HUDEP-2 (cell line): Measurements from ENCODE around the gene GPR141.
"Not testable (repeated sequence)": the region's sequence is repeated elsewhere in the genome, so short reads cannot be mapped to it uniquely, and the experiment has no call there.

Source experiments
- DNase-seq, 76 experiments: peaks; one replicate each; lab custom pipeline; 2025; ENCODE audit not compliant: unreplicated experiment in 76 of 76; lab: John Stamatoyannopoulos, UW

GPR141 gene

DNA sequence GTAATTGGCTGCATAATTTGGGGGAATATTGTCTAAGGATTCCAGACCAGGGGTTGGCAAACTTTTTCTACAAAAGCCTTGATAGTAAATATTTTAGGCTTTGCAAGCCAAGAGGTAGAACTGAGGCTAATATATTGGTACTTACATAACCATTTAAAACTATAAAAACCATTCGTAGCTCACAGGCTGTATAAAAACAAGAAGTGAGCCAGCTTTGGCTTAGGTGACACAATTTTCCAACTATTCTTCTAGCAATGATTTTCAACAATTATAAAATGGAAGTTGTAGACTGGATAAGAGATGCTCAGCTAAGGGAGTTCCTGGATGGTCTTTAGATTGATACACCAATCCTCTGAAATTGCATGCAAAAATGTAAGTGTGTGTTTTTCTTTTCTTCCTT, 1.4 kb downstream of the GPR141 start:
- no peak for DNase-seq

DNA sequence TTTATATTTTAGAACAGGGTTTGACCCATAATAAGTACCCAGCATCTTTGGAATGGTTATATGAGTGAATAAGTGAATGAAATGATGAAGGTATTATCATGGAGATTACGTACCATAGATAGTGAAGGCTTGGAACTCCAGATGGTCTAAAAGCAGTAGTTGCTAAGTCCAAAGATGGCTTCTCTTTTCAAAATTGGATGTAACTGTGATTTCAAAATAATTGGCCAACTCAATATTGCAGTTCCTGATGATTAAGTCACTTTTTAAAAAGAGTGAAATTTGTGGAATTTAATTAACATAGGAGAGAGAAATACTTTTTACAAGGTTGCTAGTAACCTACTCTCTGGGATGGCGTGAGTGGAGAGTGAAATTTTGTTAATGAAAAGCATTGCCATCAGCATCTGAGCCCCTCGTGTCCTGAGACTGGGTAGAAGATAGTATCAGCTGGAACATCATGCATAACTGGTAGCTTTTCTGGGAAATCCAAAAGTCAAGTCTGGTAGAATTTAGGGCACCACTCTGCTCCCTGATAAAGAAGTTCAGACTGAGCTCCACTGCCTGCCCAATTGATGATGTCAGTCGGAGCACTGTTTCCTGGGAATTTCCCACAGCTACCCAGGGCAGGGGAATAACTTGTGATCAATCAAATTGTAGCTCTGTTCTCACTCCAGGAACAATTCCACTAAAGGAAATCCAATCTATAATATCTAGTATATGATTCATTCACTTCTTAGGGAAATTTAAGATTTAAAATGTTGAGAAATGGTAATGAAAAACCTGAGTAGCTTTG, 3.2 kb downstream of the GPR141 start:
- no peak for DNase-seq

DNA sequence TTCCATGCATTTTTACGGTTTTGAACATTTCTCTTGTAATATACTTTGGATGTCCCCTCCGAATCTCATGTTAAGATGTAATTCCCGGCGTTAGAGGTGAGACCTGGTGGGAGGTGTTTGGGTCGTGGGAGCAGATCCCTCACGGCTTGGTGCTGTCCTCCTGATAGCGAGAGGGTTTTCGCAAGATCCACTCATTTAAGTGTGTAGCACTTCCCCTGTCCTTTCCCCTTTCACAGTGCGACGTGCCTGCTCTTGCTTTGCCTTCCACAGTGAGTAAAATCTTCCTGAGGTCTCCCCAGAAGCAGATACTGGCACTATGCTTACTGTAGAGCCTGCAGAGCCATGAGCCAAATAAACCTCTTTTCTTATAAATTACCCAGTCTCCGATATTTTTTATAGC, 6.6 kb downstream of the GPR141 start:
- DNase-seq, result no peak

DNA sequence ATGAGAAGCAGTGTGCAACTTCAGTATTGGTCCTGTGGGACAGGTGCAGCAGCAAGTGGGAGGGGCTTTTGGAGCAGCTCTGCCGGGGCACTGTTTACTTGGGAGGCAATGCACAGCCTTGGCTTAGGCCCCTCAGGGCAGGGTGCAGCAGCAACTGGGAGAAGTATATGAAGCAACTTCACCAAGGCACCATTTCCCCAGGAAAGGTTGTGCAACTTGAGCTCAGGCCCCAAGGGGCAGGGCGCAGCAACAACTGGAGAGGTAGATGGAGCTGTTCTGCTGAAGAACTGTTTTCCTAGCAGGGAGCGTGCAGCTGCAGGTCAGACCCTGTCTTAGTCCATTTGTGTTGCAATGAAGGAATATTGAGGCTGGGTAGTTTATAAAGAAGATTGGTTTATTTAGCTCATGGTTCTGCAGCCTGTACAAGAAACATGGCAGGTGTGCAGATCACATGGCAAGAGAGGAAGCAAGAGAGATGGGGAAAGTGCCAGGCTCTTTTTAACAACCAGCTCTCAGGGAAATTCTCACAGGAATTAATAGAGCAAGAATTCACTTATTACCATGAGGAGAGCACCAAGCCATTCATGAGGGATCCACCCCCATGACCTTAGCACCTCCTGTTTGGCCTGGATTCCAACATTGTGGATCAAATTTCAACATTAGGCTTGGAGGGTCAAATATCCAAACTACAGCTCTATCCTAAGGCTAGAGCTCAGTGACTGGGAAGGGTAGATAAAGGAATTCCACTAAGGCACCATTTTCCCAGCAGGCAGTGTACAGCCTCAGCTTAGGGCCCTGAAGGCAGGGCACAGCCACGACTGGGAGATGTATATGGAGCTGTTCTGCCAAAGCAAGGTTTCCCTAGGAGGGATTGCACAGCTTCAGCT, 10.9 kb downstream of the GPR141 start:
- no peak for DNase-seq

DNA sequence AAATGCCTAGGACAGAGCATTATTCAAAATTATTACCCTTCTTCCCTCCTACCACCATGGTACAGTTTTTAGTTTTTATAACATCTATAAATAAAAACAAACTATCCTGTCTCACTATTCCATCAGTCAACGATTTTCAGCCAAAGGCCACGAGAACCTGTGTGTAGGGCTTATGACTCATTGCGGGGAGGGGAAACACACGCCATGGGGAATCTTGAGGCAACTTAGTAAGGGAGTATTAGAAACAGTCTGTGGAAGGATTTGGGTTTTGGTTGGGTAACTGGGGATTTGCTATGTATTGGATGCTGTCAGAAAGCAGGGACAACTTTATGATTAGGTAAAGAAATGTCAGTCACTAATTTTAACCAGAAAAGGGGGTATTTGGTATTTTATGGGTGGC, 14.7 kb downstream of the GPR141 start:
- no peak for DNase-seq

DNA sequence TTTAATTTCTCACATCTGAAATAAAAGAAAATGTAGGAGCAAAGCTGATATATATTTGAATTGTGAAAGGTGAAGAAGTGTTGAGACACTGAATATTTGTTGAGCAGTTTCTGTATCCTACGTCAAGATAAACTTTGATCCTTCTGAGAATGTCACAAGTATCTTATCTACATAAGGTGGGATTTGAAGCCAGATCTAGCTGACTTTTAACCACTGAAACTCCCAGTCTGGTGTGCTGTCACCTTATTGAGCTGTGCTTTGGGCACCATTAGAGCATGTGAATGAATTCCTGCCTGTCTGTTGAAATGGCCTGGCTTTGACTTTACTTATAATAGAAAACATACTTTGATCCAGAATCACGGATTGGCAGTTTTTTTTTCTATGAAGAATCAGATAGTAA, 15.2 kb downstream of the GPR141 start:
- no peak for DNase-seq

DNA sequence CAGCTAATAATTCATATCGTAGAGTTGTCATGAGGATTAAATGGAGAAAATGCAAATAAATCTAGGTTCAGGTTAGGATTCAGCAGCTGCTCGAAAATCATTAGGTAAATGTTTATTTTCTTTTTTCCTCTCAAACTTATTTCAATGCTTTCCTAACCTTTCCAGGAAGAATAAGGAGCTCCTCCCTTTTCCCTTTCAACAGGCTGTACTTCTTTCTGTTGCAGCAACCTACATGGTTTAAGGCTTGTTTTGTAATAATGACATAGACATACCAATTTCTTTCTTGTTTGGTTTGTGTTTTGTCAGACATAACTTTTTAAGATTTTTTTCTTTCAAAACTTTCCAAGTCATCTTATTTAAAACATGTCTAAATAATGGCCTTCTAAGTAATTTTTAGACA, 18.2 kb downstream of the GPR141 start:
- no peak for DNase-seq

DNA sequence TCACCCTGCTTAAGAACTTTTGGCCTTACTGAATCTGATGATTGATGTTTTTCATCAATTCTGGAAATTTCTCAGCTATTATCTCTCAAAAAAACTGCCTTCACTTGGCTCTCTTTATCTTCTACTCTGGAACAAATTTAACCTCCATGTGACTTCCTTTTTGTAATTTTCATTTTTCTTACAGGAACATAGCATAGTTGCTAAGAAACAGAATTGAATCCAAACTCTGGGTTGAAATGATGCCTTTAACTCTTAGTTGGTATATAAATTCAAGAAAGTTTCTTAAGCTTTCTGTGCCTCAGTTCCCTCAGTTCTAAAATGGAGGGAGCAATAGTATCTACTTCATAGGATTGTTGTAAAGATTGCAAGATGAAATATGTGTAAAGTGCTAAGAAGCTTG, 19.8 kb downstream of the GPR141 start:
- DNase-seq, result no peak

DNA sequence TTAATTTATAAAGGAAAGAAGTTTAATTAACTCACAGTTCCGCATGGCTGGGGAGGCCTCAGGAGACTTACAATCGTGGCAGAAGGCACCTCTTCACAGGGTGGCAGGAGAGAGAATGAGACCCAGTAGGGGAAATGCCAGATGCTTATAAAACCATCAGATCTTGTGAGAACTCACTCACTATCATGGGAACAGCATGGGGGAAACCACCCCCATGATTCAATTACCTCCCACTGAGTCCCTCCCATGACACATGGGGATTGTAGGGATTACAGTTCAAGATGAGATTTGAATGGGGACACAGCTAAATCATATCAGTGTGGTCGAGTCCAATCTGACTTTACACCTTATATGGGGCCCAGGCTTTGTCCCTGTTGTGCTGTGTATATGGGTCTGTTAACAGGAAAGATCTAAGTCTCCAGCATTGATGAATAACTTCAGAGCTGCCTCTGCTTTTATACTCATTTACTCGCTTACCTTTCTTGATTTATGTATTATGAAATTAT, 20.8 kb downstream of the GPR141 start:
- DNase-seq, result not testable (repeated sequence)

DNA sequence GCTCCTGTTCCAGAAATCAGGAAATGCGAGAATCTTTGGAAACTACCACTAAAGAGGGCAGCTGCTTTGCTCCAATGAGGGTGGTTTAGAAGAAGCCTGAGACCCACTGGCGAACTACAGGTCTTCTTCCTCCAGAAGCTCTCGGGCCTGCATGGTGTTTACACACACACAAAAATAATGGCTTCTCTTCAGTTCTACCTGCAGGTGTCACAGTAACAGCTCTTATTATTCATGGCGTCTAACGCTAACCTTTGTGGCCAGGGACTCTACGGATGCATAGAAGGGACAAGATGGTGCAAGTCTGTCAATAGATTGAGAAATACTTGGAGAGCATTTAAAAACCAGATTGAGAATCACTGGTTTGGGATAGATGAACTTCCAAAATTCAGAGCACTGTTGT, 22.4 kb downstream of the GPR141 start:
- DNase-seq, result no peak

DNA sequence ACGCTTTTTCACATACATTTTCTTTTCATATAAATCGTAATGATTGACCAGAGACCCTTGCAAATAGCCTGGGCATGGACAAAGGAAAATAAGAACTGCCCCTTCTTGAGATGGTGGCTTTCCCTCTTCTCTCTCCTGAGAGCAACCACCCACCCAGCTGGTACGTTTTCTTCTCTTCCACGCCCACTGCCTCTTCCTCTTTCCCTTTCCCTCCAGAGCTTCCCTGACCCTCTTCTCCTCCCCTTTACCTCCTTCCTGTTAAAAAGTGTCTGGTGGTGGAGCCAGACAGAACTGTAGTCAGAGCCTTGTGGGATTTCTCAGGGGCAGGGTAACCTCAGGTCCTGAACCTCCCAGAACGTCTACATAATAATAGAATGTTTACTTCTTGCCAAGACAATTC, 23.2 kb downstream of the GPR141 start:
- no peak for DNase-seq

DNA sequence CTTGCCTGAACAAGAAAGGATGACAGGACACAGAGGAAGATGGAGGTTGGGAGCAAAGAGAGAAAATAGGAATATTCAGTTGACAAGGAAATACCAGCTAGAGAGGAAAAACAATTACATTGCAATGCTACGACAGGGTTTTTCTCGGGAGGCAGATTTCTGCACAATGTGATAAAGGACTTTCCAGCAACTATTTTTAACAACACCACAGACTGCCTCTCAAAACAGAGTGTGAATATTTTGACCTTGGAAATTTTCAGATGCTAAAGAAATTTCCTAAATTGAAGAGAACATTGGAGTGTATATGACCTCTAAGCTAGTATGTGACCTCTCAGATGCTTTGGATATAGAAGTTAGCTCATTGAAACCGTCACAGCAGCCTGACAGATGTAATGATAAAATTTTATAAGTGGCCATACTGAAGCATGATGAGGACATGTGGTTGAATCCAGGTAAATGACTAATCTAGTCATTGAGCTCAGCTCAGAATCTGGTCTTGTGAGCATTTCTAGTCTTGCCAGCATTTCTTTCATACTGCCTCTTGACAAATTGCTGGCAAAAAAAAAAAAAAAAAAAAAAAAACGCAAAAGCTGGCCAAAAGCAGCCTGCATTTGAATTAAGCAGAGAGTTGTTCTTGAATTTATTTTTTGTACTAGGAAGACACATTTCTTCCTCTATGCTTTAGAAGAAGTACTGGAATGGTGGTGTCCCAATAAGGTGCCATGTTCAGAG, 24.4 kb downstream of the GPR141 start:
- no peak for DNase-seq

DNA sequence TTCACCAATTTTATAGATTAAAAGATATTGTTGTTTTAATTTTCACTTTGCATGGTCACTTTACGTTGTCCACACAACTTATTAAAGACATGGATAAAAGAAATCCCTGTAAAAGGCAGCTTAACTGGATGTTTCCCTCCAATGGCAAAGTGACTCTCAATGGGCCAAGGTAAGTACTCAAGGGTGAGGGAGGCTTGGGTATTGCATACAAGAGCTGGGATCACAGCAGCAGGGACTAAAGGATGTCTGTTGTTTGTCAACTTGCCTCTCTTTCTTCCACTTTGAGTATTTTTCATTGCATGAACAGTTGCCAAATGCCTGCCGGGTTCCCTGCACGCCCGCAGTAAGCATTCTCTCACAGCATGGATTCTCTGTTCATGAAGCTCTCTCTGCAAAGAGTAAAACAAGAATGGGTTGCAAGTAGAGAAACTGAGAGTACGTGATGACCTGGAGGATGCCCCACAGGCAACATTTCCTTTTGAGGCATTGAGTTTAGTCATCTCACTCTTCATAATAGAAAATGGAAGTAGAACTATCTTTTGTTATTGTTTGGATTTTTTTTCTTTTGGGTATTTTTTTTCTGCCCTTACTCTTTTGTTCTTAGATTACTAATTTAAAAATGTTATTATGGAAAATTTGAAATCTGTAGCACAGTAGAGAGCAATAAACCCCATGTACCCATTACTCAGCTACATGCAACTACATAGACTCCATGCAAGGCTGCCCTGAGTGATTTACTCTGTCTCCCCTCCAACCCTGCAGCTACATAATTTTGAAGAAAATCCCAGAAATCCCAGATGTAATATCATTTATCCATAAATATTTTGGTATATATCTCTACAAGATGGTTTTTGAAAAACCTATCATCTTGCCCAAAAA, 26.3 kb downstream of the GPR141 start:
- DNase-seq, result no peak

DNA sequence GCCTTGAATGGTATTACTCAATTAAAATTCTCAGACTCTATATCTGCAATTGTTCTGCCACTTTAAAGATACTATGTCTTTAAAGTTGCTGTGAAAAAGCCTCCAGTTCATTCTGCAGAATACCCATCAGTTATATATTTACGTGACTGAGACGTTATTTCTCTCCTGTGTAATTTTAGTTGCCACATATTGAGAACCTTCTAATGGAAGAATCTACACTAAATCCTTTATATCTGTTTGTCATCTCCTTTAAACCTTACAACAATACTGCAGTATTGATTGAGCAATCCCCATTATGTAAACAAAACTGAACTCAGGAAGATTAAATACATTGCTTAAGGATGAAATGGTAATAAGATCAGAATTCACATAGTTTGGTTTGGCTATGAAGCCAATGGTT, 30.0 kb downstream of the GPR141 start:
- no peak for DNase-seq

DNA sequence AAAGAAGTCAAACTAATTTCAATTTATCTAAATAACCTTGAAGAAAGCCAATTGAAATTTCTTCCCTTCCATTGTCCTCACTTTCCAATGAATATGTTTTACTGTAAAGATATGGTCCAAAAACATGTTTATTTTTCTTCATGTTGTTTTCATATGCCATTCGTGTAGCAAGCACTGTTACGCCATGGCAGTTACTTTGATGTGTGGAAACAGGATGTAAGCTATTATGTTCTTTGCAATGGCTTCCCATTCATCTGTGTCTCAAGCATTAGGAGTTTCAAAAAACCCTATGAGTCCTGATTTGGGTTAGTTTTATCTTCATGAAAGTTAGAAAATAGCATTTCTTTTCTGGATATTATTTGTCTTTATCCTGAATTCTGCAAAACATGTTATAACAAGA, 31.0 kb downstream of the GPR141 start:
- DNase-seq, result no peak

DNA sequence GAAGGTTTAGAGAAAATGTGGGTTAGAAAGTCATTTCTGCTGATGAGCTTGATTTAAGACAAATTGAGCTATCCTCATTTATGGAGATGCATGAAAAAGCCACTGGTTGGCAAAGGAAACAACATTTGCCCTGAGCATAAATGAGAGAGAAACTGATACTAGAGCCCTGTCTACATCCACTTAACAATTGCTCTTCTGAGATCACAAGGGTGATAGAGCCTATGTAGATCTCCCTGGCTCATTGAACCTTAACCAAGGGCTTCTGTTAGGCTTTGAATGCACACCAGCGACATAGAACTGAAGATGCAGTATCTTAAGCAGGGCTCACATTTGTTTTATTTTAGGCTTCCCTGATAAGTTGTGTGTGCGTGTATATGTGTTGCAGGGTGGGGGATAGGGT, 35.0 kb downstream of the GPR141 start:
- DNase-seq, result no peak

DNA sequence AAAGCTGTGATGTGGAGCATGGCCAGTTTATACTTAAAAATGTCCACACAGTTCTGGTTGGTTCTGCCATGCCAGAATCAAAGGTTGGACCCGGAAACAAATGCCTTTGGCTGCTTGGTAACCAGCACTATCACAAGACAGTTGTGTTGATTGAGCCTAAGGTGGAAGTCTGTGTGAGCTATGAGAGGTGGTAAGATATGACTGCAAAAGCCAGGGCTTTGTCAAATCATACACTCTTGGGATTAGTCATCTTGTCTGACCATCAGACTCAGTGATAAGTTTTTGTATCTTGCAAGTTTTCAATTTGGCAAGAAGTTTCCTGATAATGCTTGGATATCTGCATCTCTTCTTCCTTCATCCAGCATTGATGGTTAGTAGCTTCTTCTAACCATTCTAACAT, 35.5 kb downstream of the GPR141 start:
- DNase-seq, result no peak

DNA sequence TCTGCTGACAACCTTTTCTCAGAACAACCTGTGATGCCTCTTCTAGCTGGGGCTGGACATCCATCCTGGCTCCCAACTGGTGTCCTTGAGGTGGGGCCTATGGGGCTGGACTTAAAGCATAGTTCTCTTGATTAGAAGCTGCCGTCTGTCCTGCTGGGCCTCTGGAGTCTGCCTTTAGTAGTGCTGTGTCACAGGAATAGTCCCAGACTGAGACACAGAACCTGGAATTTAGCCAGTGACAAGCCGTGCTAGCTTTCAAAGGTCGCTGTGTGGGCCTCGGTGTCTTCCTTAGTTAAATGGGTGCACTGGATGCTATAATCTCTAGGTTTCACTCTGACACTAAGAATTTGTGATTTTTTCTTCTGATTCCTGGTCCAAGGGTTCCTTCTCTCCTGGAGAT, 41.2 kb downstream of the GPR141 start:
- DNase-seq, result no peak

DNA sequence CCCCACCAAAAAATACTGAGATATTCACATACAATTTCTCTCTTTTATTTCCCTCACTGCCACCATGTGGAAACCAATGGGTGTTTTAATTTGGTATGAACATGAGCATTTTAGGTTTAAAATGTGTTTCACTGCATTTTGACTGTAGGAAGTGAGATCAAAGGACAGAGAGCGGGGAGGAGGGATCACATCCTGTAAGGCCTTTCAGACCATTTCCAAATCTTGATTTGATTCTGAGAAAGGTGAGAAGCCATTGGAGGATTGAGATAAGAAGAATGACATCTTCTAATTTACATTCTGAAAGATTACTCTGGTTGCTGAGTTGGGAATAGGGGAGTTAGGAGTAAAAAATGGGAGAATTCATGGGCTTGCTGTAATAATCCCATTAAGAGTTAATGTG, 42.5 kb downstream of the GPR141 start:
- DNase-seq, result no peak

DNA sequence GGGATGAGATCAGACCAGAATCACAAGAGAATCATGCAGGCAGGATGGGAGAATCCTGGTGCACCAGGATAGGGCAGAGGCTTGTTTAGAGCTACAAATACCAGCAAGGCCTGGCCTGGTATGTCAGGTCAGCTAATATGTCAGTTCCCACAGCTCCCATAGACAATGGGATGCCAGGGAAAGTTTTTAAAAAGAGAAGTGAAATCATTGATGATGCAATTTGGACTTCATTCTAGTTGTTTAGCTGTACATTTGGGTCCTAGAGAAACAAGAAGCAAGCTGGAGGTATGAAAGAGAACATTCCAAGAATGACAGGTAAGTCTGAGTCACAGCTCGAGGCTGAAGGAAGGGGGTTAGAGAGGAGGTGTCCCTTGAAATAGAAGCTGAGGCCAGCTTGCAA, 45.2 kb downstream of the GPR141 start:
- no peak for DNase-seq
